Dendritic cell treated with granulocyte-macrophage colony-stimulating factor and Interleukin-4, amounts not matched to agents 40 ng/mL and 50 ng/mL, for 4 days (primary cell): ENCODE results near the gene UGT1A9.

ENCODE experiments used
- H3K27ac Mint-ChIP-seq: one replicate; pipeline ENCODE4 v1.8.0; 2022; ENCODE audit warnings: mild to moderate bottlenecking, mixed read lengths
- H3K27me3 Mint-ChIP-seq: one replicate; pipeline ENCODE4 v1.8.0; 2022; ENCODE audit warnings: mild to moderate bottlenecking, mixed read lengths
- H3K36me3 Mint-ChIP-seq: one replicate; pipeline ENCODE4 v1.8.0; 2022; ENCODE audit warnings: low read depth, mixed read lengths
- H3K4me1 Mint-ChIP-seq: one replicate; pipeline ENCODE4 v1.8.0; 2022; ENCODE audit warnings: low read depth, mixed read lengths
- H3K4me3 Mint-ChIP-seq: one replicate; pipeline ENCODE4 v1.8.0; 2022; ENCODE audit warnings: mild to moderate bottlenecking, moderate library complexity, mixed read lengths
- H3K9me3 Mint-ChIP-seq: one replicate; pipeline ENCODE4 v1.8.0; 2022; ENCODE audit warnings: mixed read lengths
- intact Hi-C: fragments of 100-400 bp; cut with micrococcal nuclease; formaldehyde crosslinking; loops from one replicate; pipeline ENCODE4 v1.15.0; 2022

Gene UGT1A9

DNA sequence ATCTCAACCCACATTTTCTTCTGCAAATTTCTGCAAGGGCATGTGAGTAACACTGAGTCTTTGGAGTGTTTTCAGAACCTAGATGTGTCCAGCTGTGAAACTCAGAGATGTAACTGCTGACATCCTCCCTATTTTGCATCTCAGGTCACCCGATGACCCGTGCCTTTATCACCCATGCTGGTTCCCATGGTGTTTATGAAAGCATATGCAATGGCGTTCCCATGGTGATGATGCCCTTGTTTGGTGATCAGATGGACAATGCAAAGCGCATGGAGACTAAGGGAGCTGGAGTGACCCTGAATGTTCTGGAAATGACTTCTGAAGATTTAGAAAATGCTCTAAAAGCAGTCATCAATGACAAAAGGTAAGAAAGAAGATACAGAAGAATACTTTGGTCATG lies 96.4 kb downstream of the UGT1A9 start:
- Mint-ChIP-seq H3K27me3 (peaks cover 7% of the 10 kb centered on the region), H3K36me3 (no peaks in the 10 kb centered on the region), H3K9me3 (peaks cover 8% of the 10 kb centered on the region), H3K4me1 (no peaks in the 10 kb centered on the region), H3K4me3 (no peak overlapping the region), H3K27ac (no peak overlapping the region)
- intact Hi-C loops, result no loop called here

DNA sequence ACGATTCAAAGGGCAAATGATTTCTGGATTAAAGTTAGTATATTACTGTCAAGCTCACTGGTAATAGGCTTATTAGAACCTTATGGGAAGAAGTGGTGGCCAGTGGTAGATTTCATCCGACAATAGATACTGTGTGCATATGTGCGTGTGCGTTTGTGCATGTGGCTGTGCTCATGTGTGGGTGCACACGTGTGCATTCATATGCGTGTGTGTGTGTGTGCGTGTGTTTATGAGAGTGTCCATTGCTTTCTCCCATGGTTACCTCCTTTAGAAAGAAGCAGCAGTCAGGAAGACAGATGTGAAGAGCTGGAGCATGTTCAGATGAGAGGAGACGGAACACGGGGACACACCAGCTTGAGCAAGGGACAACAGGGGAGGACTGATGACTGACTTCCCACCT lies 97.6 kb downstream of the UGT1A9 start:
- Mint-ChIP-seq H3K36me3 (no peaks in the 10 kb centered on the region), H3K9me3 (peaks cover 8% of the 10 kb centered on the region), H3K4me1 (no peaks in the 10 kb centered on the region), H3K4me3 (no peak overlapping the region), H3K27me3 (peaks cover 5% of the 10 kb centered on the region), H3K27ac (no peak overlapping the region)
- intact Hi-C loops, result no loop called here

DNA sequence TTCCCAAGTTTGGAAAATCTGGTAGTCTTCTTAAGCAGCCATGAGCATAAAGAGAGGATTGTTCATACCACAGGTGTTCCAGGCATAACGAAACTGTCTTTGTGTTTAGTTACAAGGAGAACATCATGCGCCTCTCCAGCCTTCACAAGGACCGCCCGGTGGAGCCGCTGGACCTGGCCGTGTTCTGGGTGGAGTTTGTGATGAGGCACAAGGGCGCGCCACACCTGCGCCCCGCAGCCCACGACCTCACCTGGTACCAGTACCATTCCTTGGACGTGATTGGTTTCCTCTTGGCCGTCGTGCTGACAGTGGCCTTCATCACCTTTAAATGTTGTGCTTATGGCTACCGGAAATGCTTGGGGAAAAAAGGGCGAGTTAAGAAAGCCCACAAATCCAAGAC lies 100.5 kb downstream of the UGT1A9 start:
- peaks cover 2% of the 10 kb centered on the region for H3K27me3 Mint-ChIP-seq

DNA sequence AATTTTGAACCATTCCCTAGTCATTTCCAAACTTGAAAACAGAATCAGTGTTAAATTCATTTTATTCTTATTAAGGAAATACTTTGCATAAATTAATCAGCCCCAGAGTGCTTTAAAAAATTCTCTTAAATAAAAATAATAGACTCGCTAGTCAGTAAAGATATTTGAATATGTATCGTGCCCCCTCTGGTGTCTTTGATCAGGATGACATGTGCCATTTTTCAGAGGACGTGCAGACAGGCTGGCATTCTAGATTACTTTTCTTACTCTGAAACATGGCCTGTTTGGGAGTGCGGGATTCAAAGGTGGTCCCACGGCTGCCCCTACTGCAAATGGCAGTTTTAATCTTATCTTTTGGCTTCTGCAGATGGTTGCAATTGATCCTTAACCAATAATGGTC lies 100.9 kb downstream of the UGT1A9 start:
- peaks cover 22% of the 10 kb centered on the region for H3K9me3 Mint-ChIP-seq
- H3K27ac Mint-ChIP-seq, result no peak overlapping the region
- no peak overlapping the region for H3K4me3 Mint-ChIP-seq
- intact Hi-C loops, result no loop called here
- H3K27me3 Mint-ChIP-seq, result peaks cover 1% of the 10 kb centered on the region
- no peaks in the 10 kb centered on the region for H3K4me1 Mint-ChIP-seq
- no peaks in the 10 kb centered on the region for H3K36me3 Mint-ChIP-seq

More for the DNA sequence above, 100.5 kb downstream of the UGT1A9 start:
- Mint-ChIP-seq H3K9me3 (peaks cover 22% of the 10 kb centered on the region), H3K36me3 (no peaks in the 10 kb centered on the region), H3K4me3 (no peak overlapping the region), H3K4me1 (no peaks in the 10 kb centered on the region), H3K27ac (no peak overlapping the region)
- intact Hi-C loops, result no loop called here

DNA sequence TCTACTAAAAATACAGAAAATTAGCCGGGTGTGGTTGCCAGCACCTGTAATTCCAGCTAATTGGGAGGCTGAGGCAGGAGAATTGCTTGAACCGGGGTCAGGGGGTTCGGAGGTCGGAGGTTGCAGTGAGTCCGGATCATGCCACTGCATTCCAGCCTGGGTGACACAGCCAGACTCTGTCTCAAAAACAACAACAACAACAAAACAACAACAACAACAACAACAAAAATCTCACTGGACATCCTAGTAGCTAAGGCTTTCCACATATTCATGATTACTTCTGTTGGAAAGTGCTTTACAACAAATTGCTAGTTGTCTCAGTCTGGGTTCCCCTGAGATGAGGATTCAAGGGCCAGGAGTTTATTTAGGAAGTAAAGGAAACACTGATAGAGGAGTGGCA lies 102.2 kb downstream of the UGT1A9 start:
- intact Hi-C loops, result no loop called here
- Mint-ChIP-seq H3K27me3 (no peaks in the 10 kb centered on the region), H3K9me3 (peaks cover 22% of the 10 kb centered on the region), H3K4me3 (no peak overlapping the region), H3K27ac (no peak overlapping the region), H3K4me1 (no peaks in the 10 kb centered on the region), H3K36me3 (no peaks in the 10 kb centered on the region)

DNA sequence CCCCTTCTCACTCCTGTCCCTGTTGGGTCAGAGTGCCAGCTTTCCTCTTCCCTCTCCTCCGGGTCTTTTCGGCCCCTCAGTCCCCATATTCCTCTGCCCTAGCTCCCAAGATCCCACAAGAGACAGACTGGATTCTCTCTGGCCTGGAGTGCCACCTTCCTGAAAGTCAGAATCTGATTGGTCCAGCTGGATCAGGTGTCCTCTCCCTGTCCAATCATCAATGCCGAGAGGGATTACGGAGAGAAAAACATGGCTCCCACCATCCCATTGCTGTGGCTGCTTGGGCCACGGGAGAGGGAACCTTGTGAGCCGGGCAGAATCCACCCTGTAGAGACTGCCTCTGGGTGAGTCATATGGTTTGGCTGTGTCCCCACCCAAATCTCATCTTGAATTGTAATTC lies 103.7 kb downstream of the UGT1A9 start:
- H3K4me1 Mint-ChIP-seq, result no peaks in the 10 kb centered on the region
- H3K36me3 Mint-ChIP-seq, result no peaks in the 10 kb centered on the region
- no peak overlapping the region for H3K4me3 Mint-ChIP-seq
- H3K9me3 Mint-ChIP-seq, result peaks cover 22% of the 10 kb centered on the region
- intact Hi-C loops, result no loop called here
- no peak overlapping the region for H3K27ac Mint-ChIP-seq
- no peaks in the 10 kb centered on the region for H3K27me3 Mint-ChIP-seq

DNA sequence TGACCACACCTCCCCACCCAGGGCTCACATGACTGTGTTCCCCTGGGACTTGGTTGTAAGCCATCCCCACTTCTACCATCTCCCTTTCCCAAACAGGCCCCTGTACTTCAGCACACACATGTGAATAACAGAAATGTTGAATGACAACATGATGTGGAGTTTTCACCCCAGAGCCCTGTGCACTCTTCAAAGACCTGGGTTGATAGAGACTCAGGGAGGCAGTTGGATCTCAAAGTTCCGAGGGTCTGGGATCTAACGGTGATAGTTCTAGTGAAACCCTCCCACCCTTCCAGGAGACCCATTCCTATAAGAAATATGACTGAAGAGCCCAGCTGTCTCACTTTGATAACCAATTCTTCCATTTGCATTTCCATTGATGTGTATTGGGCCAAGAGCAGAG lies 106.3 kb downstream of the UGT1A9 start, which contains the start of gene MROH2A:
Gene MROH2A, plus strand, starts transcription at position 301 of the 400 bp plus-strand sequence. CDS start 1,029 bp downstream, outside the sequence.
- H3K27ac Mint-ChIP-seq, result no peak within 1 kb of the TSS
- peaks cover 22% of the 10 kb centered on the region for H3K9me3 Mint-ChIP-seq
- H3K27me3 Mint-ChIP-seq, result no peaks in the 10 kb centered on the region
- H3K36me3 Mint-ChIP-seq, result no peaks in the 10 kb centered on the region
- H3K4me1 Mint-ChIP-seq, result no peaks in the 10 kb centered on the region
- intact Hi-C loops, result no loop called here
- H3K4me3 Mint-ChIP-seq, result no peak within 1 kb of the TSS

DNA sequence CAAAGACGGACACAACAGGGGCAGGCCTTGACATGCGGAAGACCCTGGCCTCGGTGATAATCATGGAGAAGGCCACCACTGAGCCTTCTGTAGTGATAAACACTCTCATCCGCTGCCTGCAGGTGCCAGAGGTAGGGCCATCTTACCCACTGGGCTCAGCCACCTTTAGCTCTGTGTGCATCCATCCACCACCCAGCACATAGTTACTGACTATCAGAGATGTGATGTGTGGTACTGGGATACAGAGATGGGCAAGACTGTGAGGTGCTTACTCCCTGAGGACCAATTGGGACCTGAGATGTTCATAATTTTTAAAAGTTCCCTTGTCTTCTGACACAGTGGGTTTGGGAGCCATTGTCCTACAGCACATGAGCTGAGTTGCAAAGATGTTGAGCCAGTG lies 108.0 kb downstream of the UGT1A9 start:
- intact Hi-C loops, result no loop called here
- Mint-ChIP-seq H3K27me3 (no peaks in the 10 kb centered on the region), H3K36me3 (no peaks in the 10 kb centered on the region), H3K4me3 (no peak overlapping the region), H3K27ac (no peak overlapping the region), H3K4me1 (no peaks in the 10 kb centered on the region), H3K9me3 (peaks cover 22% of the 10 kb centered on the region)

DNA sequence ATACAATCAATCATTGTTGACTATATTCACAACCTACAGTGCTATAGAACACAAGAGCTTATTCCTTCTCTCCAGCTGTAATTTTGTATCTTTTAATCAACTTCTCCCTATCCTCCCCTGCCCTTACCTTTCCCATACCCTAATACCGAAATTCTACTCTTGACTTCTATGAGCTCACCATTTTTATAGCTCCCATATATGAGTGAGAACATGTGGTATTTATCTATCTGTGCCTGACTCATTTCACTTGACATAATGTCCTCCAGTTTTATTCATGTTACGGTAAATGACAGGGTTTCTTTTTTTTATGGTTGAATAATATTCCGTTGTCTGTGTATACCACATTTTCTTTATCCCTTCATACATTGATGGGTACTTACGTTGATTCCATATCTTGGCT lies 109.1 kb downstream of the UGT1A9 start:
- Mint-ChIP-seq H3K27ac (no peak overlapping the region), H3K27me3 (no peaks in the 10 kb centered on the region)

DNA sequence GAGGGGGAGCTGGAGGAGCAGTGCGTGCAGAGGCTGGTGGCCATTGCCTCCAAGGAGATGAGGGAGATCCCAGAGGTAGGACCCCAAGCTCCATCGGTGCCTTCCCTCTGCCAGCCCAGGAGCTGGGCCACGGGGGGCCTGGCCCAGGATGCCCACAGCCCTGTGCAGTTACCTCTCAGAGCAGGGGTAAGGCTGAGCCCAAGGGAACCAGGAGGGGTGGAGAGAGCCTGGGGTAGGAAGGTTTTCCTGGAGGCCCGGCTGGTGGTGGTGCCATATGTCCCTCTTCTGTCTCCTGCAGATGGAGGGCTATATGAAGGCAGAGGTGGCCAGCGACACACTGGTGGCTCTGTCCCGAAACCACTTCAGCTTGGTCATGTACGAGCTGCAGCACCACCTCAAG lies 117.9 kb downstream of the UGT1A9 start:
- Mint-ChIP-seq H3K9me3 (peaks cover 12% of the 10 kb centered on the region), H3K27me3 (no peaks in the 10 kb centered on the region), H3K4me1 (no peaks in the 10 kb centered on the region), H3K4me3 (no peak overlapping the region), H3K36me3 (no peaks in the 10 kb centered on the region), H3K27ac (no peak overlapping the region)
- intact Hi-C loops, result no loop called here

More for the DNA sequence above, 109.1 kb downstream of the UGT1A9 start:
- intact Hi-C loops, result no loop called here
- Mint-ChIP-seq H3K9me3 (peaks cover 19% of the 10 kb centered on the region), H3K36me3 (no peaks in the 10 kb centered on the region), H3K4me1 (no peaks in the 10 kb centered on the region), H3K4me3 (no peak overlapping the region)

DNA sequence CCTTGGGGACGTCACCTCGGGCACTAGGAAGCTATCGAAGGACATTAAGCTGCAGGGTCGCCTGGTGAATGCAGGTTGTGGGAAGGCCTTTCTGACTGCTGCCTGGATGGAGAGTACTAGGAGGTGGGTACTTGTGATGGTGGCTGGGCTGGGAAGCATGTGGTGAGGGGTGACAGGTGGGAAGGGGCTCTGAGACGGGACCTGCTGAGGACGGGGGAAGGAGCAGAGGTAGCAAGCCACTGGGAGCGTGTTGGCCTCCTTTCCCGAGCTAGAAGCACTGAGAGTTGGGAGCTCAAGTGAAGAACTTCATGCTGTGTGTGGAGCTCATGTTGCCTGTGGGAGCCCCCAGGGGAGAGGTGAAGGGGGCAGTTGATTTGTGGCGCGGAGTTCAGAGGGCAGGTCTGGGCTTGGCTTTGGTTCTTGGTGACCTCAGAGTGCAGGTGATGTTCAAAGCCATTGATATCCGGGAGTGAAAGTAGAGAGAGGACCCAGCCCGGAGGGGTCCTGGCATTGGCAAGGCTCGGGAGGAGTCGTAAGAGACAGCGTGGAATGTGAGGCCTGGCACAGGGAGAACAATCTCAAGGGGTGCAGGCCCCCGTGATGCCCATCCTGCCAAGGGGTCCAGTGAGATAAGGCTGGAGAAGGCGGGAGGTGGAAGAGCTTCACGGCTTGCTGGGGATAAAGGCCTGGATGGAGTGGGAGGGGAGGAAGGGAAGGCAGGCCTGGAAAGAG lies 119.6 kb downstream of the UGT1A9 start:
- Mint-ChIP-seq H3K9me3 (peaks cover 1% of the 10 kb centered on the region), H3K27ac (no peak overlapping the region), H3K36me3 (no peaks in the 10 kb centered on the region), H3K4me3 (no peak overlapping the region), H3K4me1 (no peaks in the 10 kb centered on the region), H3K27me3 (no peaks in the 10 kb centered on the region)
- intact Hi-C loops, result no loop called here

DNA sequence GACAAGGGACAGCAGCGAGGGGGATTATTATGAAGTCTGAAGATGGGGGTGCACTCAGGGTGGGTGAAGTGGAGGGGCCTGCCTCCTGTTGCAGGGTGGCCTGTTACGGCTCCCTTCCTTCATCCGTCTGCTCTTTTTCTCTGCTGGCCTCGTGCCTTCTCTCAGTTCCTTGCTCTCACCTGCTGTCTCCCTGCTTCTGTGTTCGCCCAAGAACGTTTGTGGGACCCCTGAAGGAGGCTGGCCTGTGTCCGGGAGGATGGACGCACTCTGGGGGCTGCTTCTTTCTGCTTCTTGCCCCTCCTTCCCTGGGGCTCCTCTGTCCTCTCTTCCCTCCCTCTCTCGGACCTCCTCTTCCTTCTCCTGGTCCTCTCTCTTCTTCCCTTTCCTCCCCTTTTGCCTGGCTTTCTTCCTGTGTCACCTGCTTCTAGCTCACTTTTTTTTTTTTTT lies 120.2 kb downstream of the UGT1A9 start:
- intact Hi-C loops, result no loop called here

DNA sequence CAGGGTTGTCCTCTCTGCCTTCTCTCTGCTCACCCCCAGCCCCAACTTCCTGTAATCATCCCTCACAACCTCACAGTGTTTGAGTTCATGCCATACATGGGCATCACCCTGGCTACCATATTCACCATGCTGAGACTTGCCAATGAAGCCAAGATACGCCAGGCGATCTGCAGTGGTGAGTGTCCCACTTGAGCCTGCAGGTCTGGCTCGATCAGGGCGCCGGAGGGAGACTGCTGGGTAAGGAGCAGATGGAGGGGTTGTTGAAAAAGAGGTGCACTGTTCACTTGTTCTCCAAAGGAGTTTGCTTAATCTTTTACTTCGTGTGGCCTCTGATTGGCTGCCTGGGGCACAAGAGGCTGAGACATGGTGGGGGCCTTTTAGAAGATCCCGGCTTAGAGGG lies 121.0 kb downstream of the UGT1A9 start:
- Mint-ChIP-seq H3K4me1 (no peaks in the 10 kb centered on the region), H3K36me3 (no peaks in the 10 kb centered on the region)

More for the DNA sequence above, 120.2 kb downstream of the UGT1A9 start:
- Mint-ChIP-seq H3K4me3 (no peak overlapping the region), H3K27me3 (no peaks in the 10 kb centered on the region), H3K36me3 (no peaks in the 10 kb centered on the region), H3K27ac (no peak overlapping the region), H3K4me1 (no peaks in the 10 kb centered on the region), H3K9me3 (no peaks in the 10 kb centered on the region)

DNA sequence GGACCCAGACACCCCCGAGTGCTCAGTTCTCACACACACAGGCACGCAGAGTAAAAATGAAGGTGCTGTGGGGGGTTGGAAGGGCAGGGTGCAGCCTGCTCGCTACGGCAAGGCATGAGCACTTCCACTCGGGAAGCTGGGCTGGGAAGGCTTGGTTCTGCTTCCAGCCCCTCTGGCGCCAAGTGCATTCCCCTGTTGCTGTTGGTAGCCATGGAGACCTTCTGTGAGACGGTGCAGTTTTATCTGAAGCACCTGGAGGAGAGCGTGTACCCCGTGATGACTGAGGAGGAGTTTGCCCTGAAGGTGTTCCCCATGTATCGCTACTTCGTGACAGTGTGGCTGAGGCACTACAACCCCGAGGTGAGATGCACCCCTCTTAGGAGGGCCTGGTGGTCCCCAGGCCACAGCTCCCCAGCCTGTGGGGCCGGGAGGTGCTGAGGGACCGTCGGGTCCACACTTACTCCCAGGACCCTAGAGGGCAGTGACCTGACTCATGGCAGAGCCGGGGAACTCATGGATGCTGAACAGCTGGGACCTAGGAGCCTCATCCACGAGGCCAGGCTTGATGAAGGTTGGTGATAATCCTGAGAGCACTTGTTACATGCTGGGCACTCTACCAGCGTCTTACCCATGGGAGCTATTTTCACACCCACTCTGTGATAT lies 121.9 kb downstream of the UGT1A9 start:
- Mint-ChIP-seq H3K9me3 (no peaks in the 10 kb centered on the region), H3K4me3 (no peak overlapping the region), H3K27ac (no peak overlapping the region), H3K4me1 (no peaks in the 10 kb centered on the region), H3K36me3 (no peaks in the 10 kb centered on the region), H3K27me3 (no peaks in the 10 kb centered on the region)
- intact Hi-C loops, result no loop called here

More for the DNA sequence above, 121.0 kb downstream of the UGT1A9 start:
- H3K9me3 Mint-ChIP-seq, result no peaks in the 10 kb centered on the region
- intact Hi-C loops, result no loop called here
- H3K4me3 Mint-ChIP-seq, result no peak overlapping the region
- no peaks in the 10 kb centered on the region for H3K27me3 Mint-ChIP-seq
- H3K27ac Mint-ChIP-seq, result no peak overlapping the region
